Karpas-422 (cell line): Measurements from ENCODE around the gene LPAR3. TPM values are rescaled to one million over a fixed set of nuclear protein-coding genes. Genes with fewer than 3 reads are reported as not detected.

Source experiments
- DNase-seq: peaks from one replicate; pipeline ENCODE4 v3.0.0-alpha.2; 2015
- H2AFZ ChIP-seq: fragments of 200-600 bp; sonication (generic); 2 replicates; pipeline ENCODE4 v1.6.1; 2014; ENCODE audit warnings: antibody characterized with exemption, low read length, mixed read lengths
- H3K27ac ChIP-seq: fragments of 200-600 bp; sonication (generic); 2 replicates; pipeline ENCODE4 v1.5.1; 2014; ENCODE audit warnings: mild to moderate bottlenecking, low read length, moderate library complexity
- H3K27me3 ChIP-seq: fragments of 200-600 bp; sonication (generic); 2 replicates; pipeline ENCODE4 v1.6.1; 2014; ENCODE audit warnings: low read length, mixed read lengths
- H3K36me3 ChIP-seq: fragments of 200-600 bp; sonication (generic); 2 replicates; pipeline ENCODE4 v1.6.1; 2014; ENCODE audit warnings: low read length, mixed read lengths; ENCODE audit not compliant: insufficient read depth
- H3K4me1 ChIP-seq: fragments of 200-600 bp; sonication (generic); 2 replicates; pipeline ENCODE4 v1.6.1; 2014; ENCODE audit warnings: mild to moderate bottlenecking, low read length, mixed read lengths
- H3K4me2 ChIP-seq: fragments of 200-600 bp; sonication (generic); 2 replicates; pipeline ENCODE4 v1.6.1; 2014; ENCODE audit warnings: low read length, low read depth, mild to moderate bottlenecking; ENCODE audit not compliant: poor library complexity, severe bottlenecking
- H3K4me3 ChIP-seq: fragments of 200-600 bp; sonication (generic); 2 replicates; pipeline ENCODE4 v1.5.1; 2014; ENCODE audit warnings: mild to moderate bottlenecking, antibody characterized with exemption, low read length, mixed read lengths
- H3K79me2 ChIP-seq: fragments of 200-600 bp; sonication (generic); 2 replicates; pipeline ENCODE4 v1.6.1; 2014; ENCODE audit warnings: mild to moderate bottlenecking, low read length, mixed read lengths
- H3K9ac ChIP-seq: fragments of 200-600 bp; sonication (generic); 2 replicates; pipeline ENCODE4 v1.6.0; 2014; ENCODE audit warnings: low read length
- H3K9me2 ChIP-seq: fragments of 200-600 bp; sonication (generic), shearing (Covaris generic); replicated peaks from 2 replicates; pipeline ENCODE4 v1.6.0; 2014; ENCODE audit warnings: mild to moderate bottlenecking, low read length, moderate library complexity; ENCODE audit not compliant: insufficient read depth
- H3K9me3 ChIP-seq: fragments of 300-700, 200-600 bp; sonication (generic); 2 replicates; pipeline ENCODE4 v1.6.1; 2014; ENCODE audit warnings: low read length, mixed read lengths
- H4K20me1 ChIP-seq: fragments of 200-600 bp; sonication (generic); 2 replicates; pipeline ENCODE4 v1.6.1; 2014; ENCODE audit warnings: mild to moderate bottlenecking, antibody characterized with exemption, low read length, low read depth; ENCODE audit not compliant: insufficient read depth
- total RNA-seq: library from RNA; depleted of rRNA; stranded (reverse); fragments of >200 nt; shearing (Covaris generic); gene quantifications from 2 replicates; pipeline ENCODE4 v1.2.3, GENCODE V29; 2014; ENCODE audit warnings: low replicate concordance

LPAR3 gene
- total RNA-seq, 1 experiment from 2014 or later, result not detected

DNA sequence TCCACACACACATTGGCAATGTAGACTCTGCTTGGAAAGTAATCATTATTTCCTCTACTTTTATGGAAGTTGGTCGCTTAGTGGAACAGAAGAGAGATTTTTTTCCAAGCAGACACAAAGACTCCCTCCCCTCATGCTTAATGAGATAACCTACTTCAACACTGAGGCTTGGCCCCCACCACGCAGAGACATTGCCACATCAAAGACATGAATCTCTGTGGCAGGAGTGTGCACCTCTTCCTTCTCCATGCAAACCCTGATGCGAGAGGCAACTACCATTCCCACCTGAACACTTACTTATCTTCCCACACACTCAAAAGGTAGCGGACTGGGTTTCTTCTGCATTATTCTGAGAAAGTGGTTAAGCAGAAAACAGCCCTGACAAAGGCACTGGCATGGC, 37.3 kb upstream of the LPAR3 start:
- no peaks in the 10 kb centered on the region for H3K9me2 ChIP-seq
- H3K27me3 ChIP-seq, result no peaks in the 10 kb centered on the region
- no peaks in the 10 kb centered on the region for H3K79me2 ChIP-seq
- no peak overlapping the region for H2AFZ ChIP-seq
- H3K9me3 ChIP-seq, result no peaks in the 10 kb centered on the region
- H3K4me1 ChIP-seq, result no peaks in the 10 kb centered on the region
- no peak overlapping the region for H3K27ac ChIP-seq
- H3K36me3 ChIP-seq, result no peaks in the 10 kb centered on the region
- H4K20me1 ChIP-seq, result no peaks in the 10 kb centered on the region
- H3K4me3 ChIP-seq, result no peak overlapping the region
- no peak for DNase-seq
- H3K4me2 ChIP-seq, result no peak overlapping the region
- no peak overlapping the region for H3K9ac ChIP-seq

GRCh38 chr1:84929581-84929980, 36.6 kb upstream of the LPAR3 start:
- H3K27me3 ChIP-seq, result no peaks in the 10 kb centered on the region
- H3K4me2 ChIP-seq, result no peak overlapping the region
- H3K9me2 ChIP-seq, result no peaks in the 10 kb centered on the region
- no peaks in the 10 kb centered on the region for H3K79me2 ChIP-seq
- H3K9ac ChIP-seq, result no peak overlapping the region
- no peaks in the 10 kb centered on the region for H4K20me1 ChIP-seq
- H2AFZ ChIP-seq, result no peak overlapping the region
- DNase-seq, result no peak
- no peak overlapping the region for H3K4me3 ChIP-seq
- H3K36me3 ChIP-seq, result no peaks in the 10 kb centered on the region
- no peaks in the 10 kb centered on the region for H3K9me3 ChIP-seq
- no peaks in the 10 kb centered on the region for H3K4me1 ChIP-seq
- H3K27ac ChIP-seq, result no peak overlapping the region

- Histone ChIP-seq H3K4me3 (no peak overlapping the region), H3K27ac (no peak overlapping the region), H3K79me2 (no peaks in the 10 kb centered on the region), H3K4me2 (no peak overlapping the region), H3K9me2 (no peaks in the 10 kb centered on the region), H4K20me1 (no peaks in the 10 kb centered on the region), H3K36me3 (no peaks in the 10 kb centered on the region), H3K27me3 (no peaks in the 10 kb centered on the region), H3K9me3 (no peaks in the 10 kb centered on the region), H3K4me1 (no peaks in the 10 kb centered on the region), H2AFZ (no peak overlapping the region), H3K9ac (no peak overlapping the region)
- no peak for DNase-seq
Measured at GRCh38 chr1:84928979-84929378, 36.0 kb upstream of the LPAR3 start.

- no peaks in the 10 kb centered on the region for H3K27me3 ChIP-seq
- no peaks in the 10 kb centered on the region for H3K4me1 ChIP-seq
- no peaks in the 10 kb centered on the region for H3K79me2 ChIP-seq
- no peak overlapping the region for H3K4me2 ChIP-seq
- DNase-seq, result no peak
- H2AFZ ChIP-seq, result no peak overlapping the region
- no peak overlapping the region for H3K4me3 ChIP-seq
- H3K36me3 ChIP-seq, result no peaks in the 10 kb centered on the region
- H4K20me1 ChIP-seq, result no peaks in the 10 kb centered on the region
- no peaks in the 10 kb centered on the region for H3K9me3 ChIP-seq
- H3K27ac ChIP-seq, result no peak overlapping the region
- H3K9ac ChIP-seq, result no peak overlapping the region
- no peaks in the 10 kb centered on the region for H3K9me2 ChIP-seq
Measured at GRCh38 chr1:84923317-84923716, 30.3 kb upstream of the LPAR3 start.

- no peaks in the 10 kb centered on the region for H3K9me3 ChIP-seq
- H3K9me2 ChIP-seq, result no peaks in the 10 kb centered on the region
- H3K79me2 ChIP-seq, result no peaks in the 10 kb centered on the region
- H3K4me1 ChIP-seq, result no peaks in the 10 kb centered on the region
- H2AFZ ChIP-seq, result no peak overlapping the region
- no peaks in the 10 kb centered on the region for H3K36me3 ChIP-seq
- no peak overlapping the region for H3K4me3 ChIP-seq
- no peaks in the 10 kb centered on the region for H4K20me1 ChIP-seq
- no peak for DNase-seq
- H3K9ac ChIP-seq, result no peak overlapping the region
- no peak overlapping the region for H3K4me2 ChIP-seq
- no peaks in the 10 kb centered on the region for H3K27me3 ChIP-seq
- no peak overlapping the region for H3K27ac ChIP-seq
Measured at GRCh38 chr1:84920159-84920558, 27.2 kb upstream of the LPAR3 start.

- Histone ChIP-seq H3K27me3 (no peaks in the 10 kb centered on the region), H3K4me2 (no peak overlapping the region), H3K4me1 (no peaks in the 10 kb centered on the region), H3K36me3 (no peaks in the 10 kb centered on the region), H3K9me2 (no peaks in the 10 kb centered on the region), H4K20me1 (no peaks in the 10 kb centered on the region), H3K79me2 (no peaks in the 10 kb centered on the region), H3K9me3 (no peaks in the 10 kb centered on the region), H3K27ac (no peak overlapping the region), H3K9ac (no peak overlapping the region), H2AFZ (no peak overlapping the region), H3K4me3 (no peak overlapping the region)
- no peak for DNase-seq
Measured at GRCh38 chr1:84919461-84919970, 26.5 kb upstream of the LPAR3 start.

GRCh38 chr1:84918726-84919336, 25.8 kb upstream of the LPAR3 start:
- no peaks in the 10 kb centered on the region for H3K27me3 ChIP-seq
- no peaks in the 10 kb centered on the region for H3K9me3 ChIP-seq
- no peaks in the 10 kb centered on the region for H3K9me2 ChIP-seq
- no peak overlapping the region for H3K9ac ChIP-seq
- no peak overlapping the region for H3K4me3 ChIP-seq
- H3K4me2 ChIP-seq, result no peak overlapping the region
- H3K27ac ChIP-seq, result no peak overlapping the region
- H3K4me1 ChIP-seq, result no peaks in the 10 kb centered on the region
- H3K79me2 ChIP-seq, result no peaks in the 10 kb centered on the region
- no peak overlapping the region for H2AFZ ChIP-seq
- H4K20me1 ChIP-seq, result no peaks in the 10 kb centered on the region
- DNase-seq, result no peak
- no peaks in the 10 kb centered on the region for H3K36me3 ChIP-seq

DNA sequence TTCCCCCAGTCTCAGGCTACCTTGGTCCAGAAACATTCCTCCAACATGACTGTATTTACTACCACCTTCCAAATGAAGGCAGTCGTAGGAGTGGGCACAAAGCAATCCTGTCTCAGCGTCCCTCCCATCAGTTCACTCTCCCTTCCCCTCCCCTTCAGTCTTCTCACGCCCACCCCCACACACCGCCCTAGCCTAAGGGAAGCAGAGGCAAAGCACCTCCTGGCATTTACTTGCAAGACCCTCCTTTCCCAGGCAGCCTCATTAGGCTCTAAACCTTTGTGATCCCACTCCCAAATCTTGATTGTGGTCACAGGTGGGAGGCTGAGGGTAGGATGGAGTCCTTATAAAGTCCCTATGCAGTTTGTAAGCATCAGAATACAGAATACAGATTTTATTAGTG, 23.9 kb upstream of the LPAR3 start:
- Histone ChIP-seq H3K4me3 (no peak overlapping the region), H4K20me1 (no peaks in the 10 kb centered on the region), H3K4me1 (no peaks in the 10 kb centered on the region), H3K27ac (no peak overlapping the region), H3K9me3 (no peaks in the 10 kb centered on the region), H3K36me3 (no peaks in the 10 kb centered on the region), H3K9me2 (no peaks in the 10 kb centered on the region), H3K79me2 (no peaks in the 10 kb centered on the region), H3K9ac (no peak overlapping the region), H3K4me2 (no peak overlapping the region), H2AFZ (no peak overlapping the region), H3K27me3 (no peaks in the 10 kb centered on the region)
- DNase-seq, result no peak

DNA sequence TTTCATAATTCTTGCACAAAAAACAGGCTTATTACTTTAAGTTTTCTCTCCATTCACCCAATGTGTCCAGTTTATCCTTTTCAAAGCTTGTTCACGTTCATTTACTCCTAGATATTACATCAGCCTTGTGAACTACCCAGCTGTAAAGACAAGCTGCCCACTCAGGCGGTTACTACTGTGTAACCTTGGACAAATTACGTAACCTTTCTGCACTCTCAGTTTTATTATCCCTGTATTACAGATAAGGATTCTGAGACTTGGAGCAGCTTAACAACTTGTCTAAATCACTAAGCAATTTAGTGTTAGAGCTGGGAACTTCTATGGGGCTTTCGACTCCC, 20.5 kb upstream of the LPAR3 start:
- H3K9me2 ChIP-seq, result no peaks in the 10 kb centered on the region
- H2AFZ ChIP-seq, result no peak overlapping the region
- no peaks in the 10 kb centered on the region for H4K20me1 ChIP-seq
- H3K4me3 ChIP-seq, result no peak overlapping the region
- DNase-seq, result no peak
- H3K36me3 ChIP-seq, result no peaks in the 10 kb centered on the region
- no peaks in the 10 kb centered on the region for H3K4me1 ChIP-seq
- H3K27me3 ChIP-seq, result no peaks in the 10 kb centered on the region
- H3K9me3 ChIP-seq, result no peaks in the 10 kb centered on the region
- H3K79me2 ChIP-seq, result no peaks in the 10 kb centered on the region
- no peak overlapping the region for H3K9ac ChIP-seq
- H3K27ac ChIP-seq, result no peak overlapping the region
- no peak overlapping the region for H3K4me2 ChIP-seq
